Raji (cell line): ENCODE results near the gene ABHD18.

Experiments
- POLR2A ChIP-seq: IDR thresholded peaks from 2 replicates; pipeline ENCODE4 v1.6.1; 2011; ENCODE audit warnings: low read depth, low read length, control low read depth; ENCODE audit not compliant: insufficient read depth

The ABHD18 gene

DNA sequence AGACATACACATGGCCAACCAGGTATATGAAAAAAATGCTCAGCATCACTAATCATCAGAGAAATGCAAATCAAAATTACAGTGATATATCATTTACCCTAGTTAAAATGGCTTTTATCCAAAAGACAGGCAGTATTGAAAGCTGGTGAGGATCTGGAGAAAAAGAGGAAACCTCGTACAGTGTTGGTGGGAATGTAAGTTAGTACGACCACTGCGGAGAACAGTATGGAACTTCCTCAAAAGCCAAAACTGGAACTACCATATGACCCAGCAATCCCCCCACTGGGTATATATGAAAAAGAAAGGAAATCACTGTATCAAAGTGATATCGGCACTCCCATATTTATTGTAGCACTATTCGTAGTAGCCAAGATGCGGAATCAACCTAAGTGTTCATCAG, 23.4 kb downstream of the ABHD18 start:
- no peak for TF ChIP-seq POLR2A

DNA sequence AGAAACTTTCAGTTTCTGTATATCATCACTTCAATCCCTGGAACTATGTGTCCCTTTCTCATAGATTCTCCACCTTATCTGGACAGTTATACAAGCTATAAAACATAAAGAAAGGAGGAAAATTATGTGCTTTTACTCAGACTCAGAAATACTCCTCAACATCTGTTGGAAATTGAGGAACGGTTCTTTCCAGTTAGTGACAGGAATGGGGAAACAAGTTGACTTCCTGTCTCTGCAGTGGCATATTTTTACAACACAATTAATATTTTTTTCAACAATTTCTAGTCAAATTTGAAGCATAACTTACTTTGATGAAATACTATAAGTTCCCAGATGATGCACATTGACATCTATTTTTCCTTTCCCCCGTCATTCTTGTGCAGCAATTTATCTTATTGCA, 27.9 kb downstream of the ABHD18 start:
- TF ChIP-seq POLR2A: no peak

DNA sequence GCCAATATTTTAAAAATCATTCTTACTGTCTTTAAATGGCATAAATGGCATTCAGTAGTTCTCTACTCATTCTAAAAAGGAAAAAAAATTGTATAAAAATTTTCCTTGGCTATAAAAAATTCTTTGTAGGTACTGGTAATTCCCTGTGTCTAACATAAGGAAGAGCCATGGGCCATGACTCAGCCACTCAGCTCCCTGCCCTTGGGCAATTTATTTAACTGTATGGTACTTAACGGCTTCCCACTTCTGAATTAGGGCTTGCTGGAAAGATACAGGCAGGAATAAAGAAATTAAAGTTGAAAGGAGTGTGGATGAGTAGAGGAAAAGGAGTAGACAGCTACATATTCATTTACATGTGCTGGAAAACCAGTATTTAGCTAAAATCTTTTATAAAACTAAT, 30.6 kb downstream of the ABHD18 start:
- TF ChIP-seq POLR2A: no peak

DNA sequence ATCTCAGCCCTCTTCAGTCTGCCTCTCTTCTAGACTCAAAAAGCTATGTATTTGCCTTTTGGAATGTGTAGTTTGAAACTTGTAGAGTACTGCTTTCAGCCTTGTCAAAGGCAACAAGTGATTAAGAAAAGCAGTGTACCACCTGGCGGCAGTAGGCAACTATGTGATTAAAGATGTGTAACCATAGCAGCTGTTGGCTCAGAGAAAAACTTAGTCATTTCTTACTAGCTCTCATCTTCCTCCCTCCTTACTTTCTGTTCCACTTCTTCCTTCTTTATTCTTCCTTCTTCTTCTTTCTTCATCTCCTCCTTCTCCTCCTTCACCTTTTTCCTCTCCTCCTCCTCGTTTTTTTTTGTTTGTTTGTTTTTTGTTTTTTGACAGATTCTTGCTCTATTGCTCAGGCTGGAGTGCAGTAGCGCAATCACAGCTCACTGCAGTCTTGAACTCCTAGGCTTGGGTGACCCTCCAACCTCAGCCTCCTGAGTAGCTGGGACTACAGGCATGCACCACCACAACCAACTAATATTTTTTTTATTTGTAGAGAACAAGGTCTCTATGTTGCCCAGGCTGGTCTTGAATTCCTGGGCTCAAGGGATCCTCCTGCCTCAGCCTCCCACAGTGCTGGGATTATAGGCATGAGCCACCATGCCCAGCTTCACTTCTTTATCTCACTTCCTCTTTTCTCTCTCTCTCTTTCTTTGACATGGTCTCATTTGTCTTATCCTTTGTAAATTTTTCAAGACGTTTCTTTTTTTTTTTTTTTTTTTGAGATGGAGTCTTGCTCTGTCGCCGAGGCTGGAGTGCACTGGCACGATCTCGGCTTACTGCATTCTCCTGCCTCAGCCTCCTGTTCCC, 32.6 kb downstream of the ABHD18 start:
- no peak for TF ChIP-seq POLR2A

DNA sequence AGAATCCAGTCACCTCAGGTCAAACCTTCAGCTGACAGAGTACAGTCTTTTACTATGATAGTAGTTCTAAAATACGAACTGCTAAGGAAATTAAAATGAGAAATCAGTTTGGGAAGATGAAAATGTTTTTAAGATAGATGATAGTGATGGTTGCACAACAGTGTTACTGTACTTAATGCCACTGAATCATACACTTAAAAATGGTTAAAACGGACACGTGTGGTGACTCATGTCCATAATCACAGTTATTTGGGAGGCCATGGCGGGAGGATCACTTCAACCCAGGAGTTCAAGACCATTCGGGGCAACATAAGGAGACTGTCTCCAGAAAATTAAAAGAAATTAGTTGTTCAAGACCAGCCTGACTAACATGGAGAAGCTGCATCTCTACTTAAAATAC, 41.4 kb downstream of the ABHD18 start:
- TF ChIP-seq POLR2A: no peak

DNA sequence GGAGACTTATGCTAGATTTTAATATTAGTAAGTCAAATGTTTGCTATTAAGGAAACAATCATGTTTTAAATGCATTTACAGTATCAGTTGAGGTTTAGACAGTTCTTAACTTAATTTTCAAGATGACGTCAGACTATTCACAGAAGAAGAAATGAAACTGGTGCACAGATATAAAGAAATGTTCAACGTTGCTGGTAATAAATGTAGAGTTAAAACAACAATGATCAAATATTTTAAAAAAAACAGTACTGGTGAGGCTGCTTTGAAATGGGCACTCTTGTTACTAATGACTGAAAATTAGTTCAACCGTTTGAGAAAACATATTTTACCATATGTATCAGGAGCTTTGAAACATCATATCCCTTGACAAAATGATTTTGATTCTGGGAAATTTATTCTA, 44.2 kb downstream of the ABHD18 start:
- no peak for TF ChIP-seq POLR2A

DNA sequence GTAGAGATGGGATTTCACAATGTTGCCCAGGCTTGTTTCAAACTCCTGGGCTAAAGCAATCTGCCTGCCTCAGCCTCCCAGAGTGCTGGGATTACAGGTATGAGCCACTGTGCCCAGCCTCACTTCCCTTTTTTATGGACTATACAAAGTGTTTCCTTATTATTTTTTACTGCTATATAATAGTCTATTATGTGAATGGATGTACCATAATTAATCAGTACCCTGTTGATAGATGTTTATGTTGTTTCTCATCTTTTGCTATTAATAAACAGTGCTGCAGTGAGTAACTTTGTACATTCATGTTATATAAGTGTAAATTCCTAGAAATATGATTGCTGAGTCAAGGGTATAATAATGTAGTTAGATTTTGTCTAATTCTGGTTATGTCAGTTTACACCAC, 60.1 kb downstream of the ABHD18 start:
- no peak for TF ChIP-seq POLR2A

DNA sequence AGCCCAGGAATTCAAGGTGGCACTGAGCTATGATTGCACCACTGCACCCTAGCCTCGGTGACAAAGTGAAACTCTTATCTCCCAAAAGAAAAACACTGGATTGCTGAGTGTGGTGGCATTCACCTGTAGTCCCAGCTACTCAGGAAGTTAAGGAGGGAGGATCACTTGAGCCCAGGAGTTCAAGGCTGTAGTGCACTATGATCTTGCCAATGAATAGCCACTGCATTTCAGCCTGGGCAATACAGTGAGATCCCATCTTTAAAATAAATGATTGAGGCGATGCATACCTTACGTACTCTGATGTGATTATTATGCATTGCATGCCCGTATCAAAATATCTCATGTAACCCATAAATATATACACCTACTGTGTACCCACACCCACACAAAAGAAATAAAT, 64.7 kb downstream of the ABHD18 start:
- TF ChIP-seq POLR2A: no peak

DNA sequence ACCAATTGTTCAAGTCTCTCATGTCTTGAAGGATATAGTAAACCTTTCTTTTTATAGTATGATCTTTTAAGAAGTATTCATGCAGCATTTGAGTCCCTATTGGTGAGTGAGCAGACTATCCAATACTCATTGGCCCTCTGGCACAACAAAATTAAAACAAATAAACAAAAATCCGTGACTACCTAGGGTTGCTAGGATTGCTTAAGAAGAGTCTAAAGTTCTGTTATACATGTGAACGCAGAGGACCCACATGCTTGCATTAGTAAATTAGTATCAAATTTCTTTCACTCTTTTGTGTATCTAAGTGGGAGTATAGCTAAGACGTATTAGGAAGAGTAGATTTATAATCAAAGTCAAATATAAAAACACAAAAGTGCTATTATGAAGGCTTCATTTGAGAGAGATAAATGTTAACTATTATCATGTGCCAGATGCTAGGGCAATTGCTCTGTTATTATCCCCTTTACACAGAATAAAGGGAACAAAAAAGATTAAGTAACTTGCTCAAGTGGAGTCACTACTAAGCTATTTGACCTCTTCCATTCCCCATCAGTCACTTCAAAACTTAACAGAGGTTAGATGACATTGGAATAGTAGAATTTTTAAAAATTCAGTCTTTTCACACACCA, 66.7 kb downstream of the ABHD18 start:
- no peak for TF ChIP-seq POLR2A

DNA sequence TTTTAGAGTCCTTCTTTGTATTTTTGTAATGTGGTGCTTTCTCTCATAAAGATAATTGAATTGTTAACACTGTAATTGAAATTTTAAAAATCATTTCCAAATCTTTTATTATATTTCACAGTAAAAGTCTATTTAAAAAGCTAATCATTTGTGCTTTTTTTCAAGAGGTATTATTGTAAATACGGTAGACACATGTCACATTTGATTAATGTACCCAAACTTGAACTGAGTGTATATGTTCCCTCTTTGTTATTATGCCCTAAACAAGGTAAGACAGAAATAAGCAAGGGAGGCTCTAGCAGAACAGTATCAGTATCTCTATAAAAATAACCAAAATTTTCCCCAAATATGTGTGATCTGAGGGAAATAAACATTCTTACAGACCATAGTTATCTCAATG, 74.4 kb downstream of the ABHD18 start:
- TF ChIP-seq POLR2A: no peak

DNA sequence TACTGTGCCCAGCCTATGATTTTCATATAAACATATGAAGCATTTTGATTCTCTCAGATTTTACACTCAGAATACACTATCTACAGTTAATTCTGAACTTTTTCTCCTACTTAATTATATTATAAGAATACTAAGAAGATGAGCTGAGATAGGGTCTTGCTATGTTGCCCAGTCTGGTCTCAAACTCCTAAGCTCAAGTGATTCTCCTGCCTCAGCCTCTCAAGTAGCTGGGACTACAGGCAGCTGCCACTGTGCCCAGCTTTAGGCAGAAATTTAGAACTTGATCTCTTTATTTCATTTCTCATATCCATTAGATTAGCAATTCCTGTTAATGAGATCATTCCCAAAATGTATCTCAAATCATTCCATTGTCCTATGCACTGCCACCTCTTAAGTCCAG, 91.2 kb downstream of the ABHD18 start:
- no peak for TF ChIP-seq POLR2A

DNA sequence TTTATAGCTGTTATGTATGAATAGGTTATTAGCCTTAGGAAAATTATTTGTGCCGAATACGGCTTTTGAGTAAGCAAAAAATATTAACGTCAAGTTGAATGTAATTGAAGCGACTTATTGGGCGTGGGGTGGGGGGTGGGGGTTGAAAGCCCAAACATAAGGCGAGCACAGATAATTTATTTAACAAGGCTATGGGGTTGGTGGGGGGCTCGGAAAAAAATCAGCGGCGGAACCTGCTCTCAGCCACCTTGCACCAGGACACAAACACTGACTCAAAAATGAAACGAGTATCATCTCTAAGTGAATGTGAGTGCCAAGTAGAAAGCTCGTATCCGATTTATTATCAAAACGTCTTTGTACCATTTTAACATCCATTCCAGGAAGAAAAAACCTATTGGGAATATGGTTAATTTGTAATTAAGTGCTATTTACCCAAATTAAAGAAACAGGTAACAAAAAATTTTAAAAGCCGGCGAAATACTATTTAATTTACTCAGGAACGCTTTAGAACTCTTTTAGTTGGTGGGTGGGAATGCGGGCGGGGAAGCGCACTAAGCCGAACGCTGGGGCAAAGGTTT, 95.0 kb downstream of the ABHD18 start:
- TF ChIP-seq POLR2A: no peak

DNA sequence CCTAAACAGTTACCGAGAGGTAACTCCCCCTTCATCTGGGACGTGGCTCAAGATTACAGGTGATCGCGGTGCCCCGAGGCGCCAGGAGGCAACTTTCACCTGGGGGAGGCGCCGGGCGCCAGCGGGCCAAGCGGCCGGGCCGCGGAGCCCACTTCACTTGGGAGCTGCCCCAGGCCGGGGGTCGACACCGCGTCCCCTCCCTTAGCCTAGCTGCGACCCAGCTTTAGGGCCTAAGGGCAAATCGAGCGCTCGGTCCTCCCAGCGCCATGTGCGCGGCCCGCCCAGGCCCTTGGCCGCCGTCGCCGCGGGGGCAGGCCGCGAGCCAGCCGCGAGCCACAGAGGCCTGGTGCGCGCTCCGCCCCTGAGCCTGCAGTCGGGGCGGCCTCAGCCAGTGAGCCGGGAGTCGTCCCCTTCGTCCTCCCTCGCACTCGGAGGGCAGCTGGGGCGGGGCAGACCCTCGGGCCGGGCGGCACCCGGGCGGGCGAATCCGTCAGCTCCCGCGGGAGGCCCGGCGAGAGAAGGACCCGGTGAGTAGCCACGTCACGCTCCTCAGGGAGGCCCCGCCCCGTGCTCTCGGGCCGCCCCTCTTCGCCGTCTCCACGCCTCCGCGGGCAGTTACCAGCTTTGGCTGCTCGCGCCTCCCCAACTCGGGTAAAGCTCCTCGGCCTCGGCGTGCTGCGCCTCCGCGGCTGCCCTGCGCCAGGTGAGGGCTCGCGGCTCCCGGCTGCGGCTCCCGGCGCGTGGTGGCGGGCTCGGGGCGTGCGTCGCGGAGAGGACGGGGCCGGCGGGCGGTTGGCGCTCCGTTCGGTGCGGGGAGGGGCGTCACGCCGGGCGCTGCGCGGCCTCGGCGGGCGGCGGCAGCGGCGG, 95.7 kb downstream of the ABHD18 start, which contains the start of gene LARP1B:
LARP1B (plus strand) TSS at position 614 of the 867 bp plus-strand sequence. CDS start 13,640 bp downstream, outside the sequence.
- TF ChIP-seq POLR2A: peak; percentile 96

DNA sequence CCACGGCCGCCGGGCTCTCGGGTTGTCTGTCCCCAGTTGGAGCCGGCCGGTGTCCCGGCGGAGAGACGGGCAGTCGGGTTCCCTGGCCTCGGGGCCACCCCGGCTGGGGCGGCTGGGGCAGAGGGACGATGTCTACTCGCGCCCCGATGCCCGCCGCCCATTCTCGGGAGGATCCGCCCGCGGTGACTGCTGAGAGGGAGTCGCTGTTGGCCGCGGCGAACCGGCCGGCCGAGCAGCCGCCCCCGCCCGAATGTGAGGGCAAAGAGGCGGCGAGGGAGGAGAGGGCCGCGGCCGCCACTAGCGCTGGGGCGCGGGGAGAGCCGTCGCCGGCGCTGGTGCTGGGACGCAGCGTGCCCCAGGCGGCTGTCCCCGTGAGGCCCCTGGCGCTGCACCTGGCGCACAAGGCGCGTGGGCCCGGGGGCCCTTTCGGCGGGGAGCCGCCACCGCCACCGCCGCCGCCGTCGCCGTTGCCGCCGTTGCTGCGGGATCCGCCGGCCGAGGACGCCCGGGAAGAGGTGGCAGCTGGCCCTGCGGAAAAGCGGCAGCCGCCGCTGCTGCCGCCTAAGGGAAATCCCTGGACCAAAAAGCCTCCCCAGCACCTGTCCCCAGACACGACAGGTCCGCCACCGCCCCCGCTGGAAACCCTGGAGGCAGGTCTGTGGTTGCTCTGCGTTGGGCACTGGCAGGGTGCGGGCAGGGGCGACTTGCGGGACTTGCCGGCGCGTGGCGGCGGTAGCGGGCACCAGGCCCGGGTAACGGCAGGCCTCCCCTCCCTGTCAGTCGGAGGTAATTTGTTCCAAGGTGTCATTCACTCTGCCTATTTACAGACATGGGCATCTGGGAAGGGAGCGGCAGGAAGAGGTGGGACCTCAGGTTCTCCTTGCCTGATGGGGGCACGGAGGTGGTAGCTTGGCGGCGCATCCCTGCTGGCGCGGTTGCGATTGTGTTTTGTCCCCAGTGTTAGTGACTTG, 96.6 kb downstream of the ABHD18 start:
- TF ChIP-seq POLR2A: no peak
